H9 (cell line): ENCODE results near the gene SPIN1. TPM values are rescaled to one million over a fixed set of nuclear protein-coding genes. Genes with fewer than 3 reads are reported as not detected.

Experiments used
- DNase-seq: peaks from one replicate; pipeline ENCODE4 v3.0.0-alpha.2; 2017
- H2AFZ ChIP-seq: one replicate; pipeline ENCODE4 v1.6.1; 2013; ENCODE audit warnings: mild to moderate bottlenecking, low read length, control low read depth, moderate library complexity
- H2AK5ac ChIP-seq: 2 replicates; pipeline ENCODE4 v1.6.1; 2013; ENCODE audit warnings: low read length, control low read depth, mixed read lengths; ENCODE audit not compliant: insufficient read length
- H2BK120ac ChIP-seq: one replicate; pipeline ENCODE4 v1.6.1; 2013; ENCODE audit warnings: low read depth, mild to moderate bottlenecking, low read length, control low read depth, inconsistent platforms; ENCODE audit not compliant: poor library complexity, severe bottlenecking
- H2BK12ac ChIP-seq: 2 replicates; pipeline ENCODE4 v1.6.1; 2013; ENCODE audit warnings: low read length, control low read depth, mixed read lengths, low read depth; ENCODE audit not compliant: insufficient read length
- H2BK15ac ChIP-seq: 2 replicates; pipeline ENCODE4 v1.6.1; 2013; ENCODE audit warnings: low read depth, low read length, control low read depth
- H2BK20ac ChIP-seq: one replicate; pipeline ENCODE4 v1.6.1; 2013; ENCODE audit warnings: low read depth, mild to moderate bottlenecking, low read length, control low read depth, inconsistent platforms; ENCODE audit not compliant: poor library complexity, severe bottlenecking
- H2BK5ac ChIP-seq: 2 replicates; pipeline ENCODE4 v1.6.1; 2013; ENCODE audit warnings: low read length, control low read depth, mixed read lengths; ENCODE audit not compliant: insufficient read length
- H3K14ac ChIP-seq: 2 replicates; pipeline ENCODE4 v1.6.1; 2013; ENCODE audit warnings: low read length, control low read depth; ENCODE audit not compliant: insufficient read depth
- H3K18ac ChIP-seq: 2 replicates; pipeline ENCODE4 v1.6.1; 2013; ENCODE audit warnings: low read depth, mild to moderate bottlenecking, mixed read lengths, low read length, control low read depth; ENCODE audit not compliant: insufficient read length
- H3K23ac ChIP-seq: 2 replicates; pipeline ENCODE4 v1.6.1; 2013; ENCODE audit warnings: low read length, control low read depth, mixed read lengths, low read depth; ENCODE audit not compliant: insufficient read length
- H3K23me2 ChIP-seq: 2 replicates; pipeline ENCODE4 v1.6.1; 2013; ENCODE audit warnings: low read depth, mild to moderate bottlenecking, mixed read lengths, low read length, control low read depth; ENCODE audit not compliant: insufficient read length, poor library complexity, severe bottlenecking
- H3K27ac ChIP-seq: 2 replicates; pipeline ENCODE4 v1.5.1; 2013; ENCODE audit warnings: low read length, control low read depth, mixed read lengths, low read depth; ENCODE audit not compliant: insufficient read length
- H3K27me3 ChIP-seq: 2 replicates; pipeline ENCODE4 v1.6.1; 2013; ENCODE audit warnings: low read length, control low read depth, inconsistent platforms; ENCODE audit not compliant: insufficient read depth
- H3K4ac ChIP-seq: 2 replicates; pipeline ENCODE4 v1.6.1; 2013; ENCODE audit warnings: low read depth, mild to moderate bottlenecking, control low read depth, inconsistent platforms, low read length, moderate library complexity
- H3K4me1 ChIP-seq: 2 replicates; pipeline ENCODE4 v1.6.1; 2013; ENCODE audit warnings: low read length, control low read depth, inconsistent platforms; ENCODE audit not compliant: insufficient read depth
- H3K4me2 ChIP-seq: 2 replicates; pipeline ENCODE4 v1.6.1; 2013; ENCODE audit warnings: low read length, control low read depth, mixed read lengths; ENCODE audit not compliant: insufficient read length, insufficient read depth
- H3K56ac ChIP-seq: 2 replicates; pipeline ENCODE4 v1.6.1; 2013; ENCODE audit warnings: low read depth, mild to moderate bottlenecking, mixed read lengths, low read length, control low read depth; ENCODE audit not compliant: insufficient read length
- H3K79me1 ChIP-seq: 2 replicates; pipeline ENCODE4 v1.6.1; 2013; ENCODE audit warnings: low read depth, mild to moderate bottlenecking, moderate library complexity, low read length, control low read depth, inconsistent platforms; ENCODE audit not compliant: insufficient read depth, poor library complexity, severe bottlenecking
- H3K79me2 ChIP-seq: 2 replicates; pipeline ENCODE4 v1.6.1; 2013; ENCODE audit warnings: low read length, control low read depth, inconsistent platforms; ENCODE audit not compliant: insufficient read depth
- H3K9ac ChIP-seq: 2 replicates; pipeline ENCODE4 v1.6.1; 2013; ENCODE audit warnings: low read length, control low read depth, mixed read lengths; ENCODE audit not compliant: insufficient read length; ENCODE audit errors: extremely low read depth
- H3K9me3 ChIP-seq: one replicate; pipeline ENCODE4 v1.6.1; 2013; ENCODE audit warnings: low read depth, low read length, inconsistent platforms; ENCODE audit not compliant: control insufficient read depth
- H3T11ph ChIP-seq: one replicate; pipeline ENCODE4 v1.6.1; 2013; ENCODE audit warnings: mild to moderate bottlenecking, low read length, control low read depth, inconsistent platforms
- H4K20me1 ChIP-seq: one replicate; pipeline ENCODE4 v1.6.1; 2013; ENCODE audit not compliant: control insufficient read depth, insufficient read length, insufficient read depth
- H4K5ac ChIP-seq: 2 replicates; pipeline ENCODE4 v1.6.1; 2013; ENCODE audit warnings: low read depth, mild to moderate bottlenecking, mixed read lengths, low read length, control low read depth; ENCODE audit not compliant: insufficient read length
- H4K8ac ChIP-seq: replicated peaks from 2 replicates; pipeline ENCODE4 v1.6.1; 2013; ENCODE audit warnings: low read length, control low read depth, mixed read lengths, low read depth; ENCODE audit not compliant: insufficient read length
- H4K91ac ChIP-seq: 2 replicates; pipeline ENCODE4 v1.6.1; 2013; ENCODE audit warnings: low read depth, mild to moderate bottlenecking, moderate library complexity, mixed read lengths, low read length, control low read depth; ENCODE audit not compliant: insufficient read length
- H3K27ac Mint-ChIP-seq, 3 experiments: 2 replicates in 2 of 3; 3 replicates in 1 of 3; pipeline ENCODE4 v1.8.0; 2020 to 2021; ENCODE audit warnings: mixed read lengths in 3 of 3, mild to moderate bottlenecking in 1 of 3, moderate library complexity in 1 of 3
- H3K27me3 Mint-ChIP-seq: 2 replicates; pipeline ENCODE4 v1.8.0; 2021; ENCODE audit warnings: low read depth, mild to moderate bottlenecking, moderate library complexity, mixed read lengths
- H3K36me3 Mint-ChIP-seq, 3 experiments: 2 replicates in 2 of 3; 3 replicates in 1 of 3; pipeline ENCODE4 v1.8.0; 2020 to 2021; ENCODE audit warnings: low read depth in 3 of 3, mixed read lengths in 3 of 3; ENCODE audit not compliant: insufficient read depth in 1 of 3
- H3K4me1 Mint-ChIP-seq, 2 experiments: 2 replicates each; pipeline ENCODE4 v1.8.0; 2020; ENCODE audit warnings: mixed read lengths in 2 of 2
- H3K4me3 Mint-ChIP-seq, 2 experiments: 2 replicates in 1 of 2; 3 replicates in 1 of 2; pipeline ENCODE4 v1.8.0; 2020 to 2021; ENCODE audit warnings: mild to moderate bottlenecking in 2 of 2, mixed read lengths in 2 of 2, moderate library complexity in 1 of 2
- H3K9me3 Mint-ChIP-seq, 2 experiments: 2 replicates in 1 of 2; 3 replicates in 1 of 2; pipeline ENCODE4 v1.8.0; 2020; ENCODE audit warnings: mild to moderate bottlenecking in 2 of 2, mixed read lengths in 2 of 2, moderate library complexity in 1 of 2
- WGBS: extraction: QIAGEN DNeasy Blood & Tissue Kit; methylation state at CpG from one replicate; pipeline ENCODE4 v1.1.7; 2013; ENCODE audit warnings: missing lambda C conversion rate, low lambda C conversion rate, mixed read lengths; ENCODE audit not compliant: insufficient read length; ENCODE audit errors: extremely low coverage; 5-methylcytosine and 5-hydroxymethylcytosine counted together
- total RNA-seq: library from RNA; stranded (reverse); gene quantifications from 2 replicates; pipeline ENCODE4 v1.2.1, GENCODE V29; 2021
- TF ChIP-seq, protein P1 (sequence below): fragments of 200-600 bp; sonication (generic); conservative IDR thresholded peaks from 3 replicates; pipeline ENCODE4 v1.8.0; 2021; ENCODE audit warnings: antibody characterized with exemption, mild to moderate bottlenecking

SPIN1 gene
- total RNA-seq, 1 experiment from 2014 or later = 136 TPM

GRCh38 chr9:88443480-88444113, 55.4 kb downstream of the SPIN1 start:
- Mint-ChIP-seq H3K27me3 (no peaks in the 10 kb centered on the region), H3K4me3 (no peak overlapping the region), H3K9me3 (peaks cover 0 to 4% of the 10 kb centered on the region in 2 experiments; a peak in 2 of 5 replicates), H3K4me1 (peaks cover 22 to 29% of the 10 kb centered on the region in 2 experiments), H3K36me3 (peaks cover 17 to 53% (median 42%) of the 10 kb centered on the region in 3 experiments; a peak in 6 of 7 replicates), H3K27ac (peak overlapping the region; percentile 22 to 87 (median 27); a peak in 6 of 7 replicates)
- no peaks in the 10 kb centered on the region for H3K9me3 ChIP-seq
- no peak overlapping the region for H2BK12ac ChIP-seq
- no peak overlapping the region for H2AFZ ChIP-seq
- no peak overlapping the region for H4K8ac ChIP-seq
- no peak overlapping the region for H3K27ac ChIP-seq
- no peak overlapping the region for H2AK5ac ChIP-seq
- no peak overlapping the region for H3K9ac ChIP-seq
- H2BK5ac ChIP-seq = no peak overlapping the region
- H2BK120ac ChIP-seq = no peak overlapping the region
- H3K79me2 ChIP-seq = peaks cover 33% of the 10 kb centered on the region
- DNase-seq = no peak
- H3K23me2 ChIP-seq = no peaks in the 10 kb centered on the region
- no peak overlapping the region for H3T11ph ChIP-seq
- H3K79me1 ChIP-seq = peaks cover 10% of the 10 kb centered on the region
- no peak overlapping the region for H4K5ac ChIP-seq
- H4K20me1 ChIP-seq = no peaks in the 10 kb centered on the region
- H3K14ac ChIP-seq = no peak overlapping the region
- H3K27me3 ChIP-seq = no peaks in the 10 kb centered on the region
- H3K56ac ChIP-seq = no peak overlapping the region
- peaks cover 6% of the 10 kb centered on the region for H3K4me1 ChIP-seq
- WGBS = no CpG with 5 or more reads among the region's 7 CpGs
- no peak overlapping the region for H4K91ac ChIP-seq
- H3K4me2 ChIP-seq = peak overlapping the region; percentile 3
- H2BK15ac ChIP-seq = no peak overlapping the region
- TF ChIP-seq, protein P1, sequence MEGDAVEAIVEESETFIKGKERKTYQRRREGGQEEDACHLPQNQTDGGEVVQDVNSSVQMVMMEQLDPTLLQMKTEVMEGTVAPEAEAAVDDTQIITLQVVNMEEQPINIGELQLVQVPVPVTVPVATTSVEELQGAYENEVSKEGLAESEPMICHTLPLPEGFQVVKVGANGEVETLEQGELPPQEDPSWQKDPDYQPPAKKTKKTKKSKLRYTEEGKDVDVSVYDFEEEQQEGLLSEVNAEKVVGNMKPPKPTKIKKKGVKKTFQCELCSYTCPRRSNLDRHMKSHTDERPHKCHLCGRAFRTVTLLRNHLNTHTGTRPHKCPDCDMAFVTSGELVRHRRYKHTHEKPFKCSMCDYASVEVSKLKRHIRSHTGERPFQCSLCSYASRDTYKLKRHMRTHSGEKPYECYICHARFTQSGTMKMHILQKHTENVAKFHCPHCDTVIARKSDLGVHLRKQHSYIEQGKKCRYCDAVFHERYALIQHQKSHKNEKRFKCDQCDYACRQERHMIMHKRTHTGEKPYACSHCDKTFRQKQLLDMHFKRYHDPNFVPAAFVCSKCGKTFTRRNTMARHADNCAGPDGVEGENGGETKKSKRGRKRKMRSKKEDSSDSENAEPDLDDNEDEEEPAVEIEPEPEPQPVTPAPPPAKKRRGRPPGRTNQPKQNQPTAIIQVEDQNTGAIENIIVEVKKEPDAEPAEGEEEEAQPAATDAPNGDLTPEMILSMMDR = no peak
- no peak overlapping the region for H3K18ac ChIP-seq
- H3K4ac ChIP-seq = no peak overlapping the region
- H2BK20ac ChIP-seq = no peak overlapping the region
- H3K23ac ChIP-seq = no peak overlapping the region
